ENCODE results near the gene ANK3.

ANK3 gene

DNA sequence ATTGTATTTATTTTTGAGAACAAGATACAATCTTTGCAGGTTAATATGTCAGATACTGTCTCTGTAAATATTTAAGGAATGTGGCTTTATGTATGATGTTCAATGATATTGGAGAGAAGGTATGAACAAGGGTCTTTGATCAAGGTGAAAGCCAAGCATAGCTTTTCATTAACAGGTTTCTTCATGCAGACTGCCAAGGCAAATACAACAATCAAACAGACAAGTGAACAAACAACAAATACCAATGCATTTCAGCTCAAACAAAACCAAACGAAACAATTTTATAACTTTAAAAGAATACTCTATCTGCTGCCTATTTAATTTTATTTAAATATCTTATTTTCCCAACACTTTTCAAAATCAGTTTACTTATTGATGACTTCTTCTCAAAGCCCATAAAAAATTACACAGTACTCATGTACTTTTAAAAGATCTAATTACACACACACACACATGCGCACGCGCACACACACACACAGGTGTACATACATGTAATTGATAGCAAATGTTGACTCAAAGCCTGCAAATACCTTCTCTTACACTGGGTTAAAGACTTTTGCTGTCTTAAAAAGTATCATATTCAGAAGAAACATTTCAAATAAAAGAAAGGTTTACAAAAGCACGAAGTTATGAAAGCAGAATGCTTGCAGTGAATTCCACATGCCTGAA is 282.2 kb downstream of the ANK3 start:
- no peak for TF ChIP-seq FOXP2 (optimal IDR thresholded peaks at IDR 0.05; ENCODE audit: borderline replicate concordance, extremely low read depth, extremely low read length, insufficient read depth)
- TF ChIP-seq POLR2AphosphoS5 (IDR thresholded peaks at IDR 0.05; ENCODE audit: low read depth, low read length): no peak
- TF ChIP-seq TAF1 (IDR thresholded peaks at IDR 0.05; ENCODE audit: borderline replicate concordance, insufficient read depth, low read length): no peak

DNA sequence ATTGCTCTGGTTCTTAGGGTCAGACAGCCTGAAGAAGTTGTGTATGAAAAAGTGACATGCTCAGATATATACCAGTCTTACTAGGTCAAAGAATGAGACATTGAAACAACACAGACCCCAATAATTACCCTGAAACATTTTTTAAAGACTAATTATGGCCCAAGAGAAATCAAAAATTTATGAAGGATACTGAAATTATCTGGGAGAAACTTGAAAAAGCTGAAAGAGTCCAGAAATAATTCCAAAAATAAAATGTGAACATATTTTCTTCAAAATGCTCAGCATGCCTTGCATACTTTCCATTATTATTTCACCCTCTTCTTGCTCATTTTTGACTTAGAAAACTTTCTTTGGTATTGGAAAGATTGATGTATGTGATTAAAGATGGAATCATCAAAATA is 284.4 kb downstream of the ANK3 start:
- no peak for TF ChIP-seq TAF1 (IDR thresholded peaks at IDR 0.05; ENCODE audit: borderline replicate concordance, insufficient read depth, low read length)
- TF ChIP-seq POLR2AphosphoS5 (IDR thresholded peaks at IDR 0.05; ENCODE audit: low read depth, low read length): no peak
- TF ChIP-seq SIN3A (IDR thresholded peaks at IDR 0.05; ENCODE audit: borderline replicate concordance, insufficient read depth, low read length): no peak
- no peak for TF ChIP-seq REST (IDR thresholded peaks at IDR 0.05; ENCODE audit: insufficient read depth in 1 of 2, low read depth in 2 of 2, low read length in 2 of 2)
- no peak for TF ChIP-seq FOXP2 (optimal IDR thresholded peaks at IDR 0.05; ENCODE audit: borderline replicate concordance, extremely low read depth, extremely low read length, insufficient read depth)

DNA sequence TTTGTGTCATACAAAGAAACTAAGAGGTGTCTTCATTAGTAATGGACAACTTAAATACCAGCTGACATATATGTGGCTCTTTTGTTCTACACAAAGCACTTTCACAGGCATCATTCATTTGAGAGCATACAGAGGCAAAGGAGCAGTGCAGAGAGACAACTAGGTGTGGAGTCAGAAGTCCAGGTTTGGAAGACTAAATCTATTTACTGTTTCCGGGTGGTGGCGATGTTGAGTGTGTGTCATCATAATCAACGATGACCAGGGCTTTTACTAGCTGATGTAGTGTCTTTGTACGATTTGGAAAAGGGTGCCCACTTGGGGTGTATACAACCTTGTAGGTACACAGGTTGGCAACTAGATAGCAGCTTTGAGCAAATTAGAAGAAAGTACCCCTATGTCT is 287.9 kb downstream of the ANK3 start:
- TF ChIP-seq SIN3A (IDR thresholded peaks at IDR 0.05; ENCODE audit: borderline replicate concordance, insufficient read depth, low read length): no peak

GRCh38 chr10:60099998-60100747 is 289.5 kb downstream of the ANK3 start:
- TF ChIP-seq TAF1 (IDR thresholded peaks at IDR 0.05; ENCODE audit: borderline replicate concordance, insufficient read depth, low read length): no peak
- TF ChIP-seq FOXP2 (optimal IDR thresholded peaks at IDR 0.05; ENCODE audit: borderline replicate concordance, extremely low read depth, extremely low read length, insufficient read depth): no peak
- TF ChIP-seq SIN3A (IDR thresholded peaks at IDR 0.05; ENCODE audit: borderline replicate concordance, insufficient read depth, low read length): no peak
- TF ChIP-seq REST (IDR thresholded peaks at IDR 0.05; ENCODE audit: insufficient read depth in 1 of 2, low read depth in 2 of 2, low read length in 2 of 2): no peak
- no peak for TF ChIP-seq POLR2AphosphoS5 (IDR thresholded peaks at IDR 0.05; ENCODE audit: low read depth, low read length)

- no peak for TF ChIP-seq REST (IDR thresholded peaks at IDR 0.05; ENCODE audit: insufficient read depth in 1 of 2, low read depth in 2 of 2, low read length in 2 of 2)
- TF ChIP-seq FOXP2 (optimal IDR thresholded peaks at IDR 0.05; ENCODE audit: borderline replicate concordance, extremely low read depth, extremely low read length, insufficient read depth): no peak
- no peak for TF ChIP-seq SIN3A (IDR thresholded peaks at IDR 0.05; ENCODE audit: borderline replicate concordance, insufficient read depth, low read length)
- no peak for TF ChIP-seq POLR2AphosphoS5 (IDR thresholded peaks at IDR 0.05; ENCODE audit: low read depth, low read length)
Measured at GRCh38 chr10:60098677-60099601, 290.7 kb downstream of the ANK3 start.
